Prostate gland (tissue), 2 donors: Measurements from ENCODE around the gene RABGAP1. TPM values are rescaled to one million over a fixed set of nuclear protein-coding genes. Genes with fewer than 3 reads are reported as not detected.

ENCODE experiments used
- DNase-seq: peaks from one replicate; pipeline ENCODE4 v3.0.0-alpha.2; 2019; ENCODE audit warnings: low spot score
- H3K27ac ChIP-seq, 2 donors: fragments of 200-600 bp; sonication (generic); 2 replicates each; pipeline ENCODE4 v1.5.1; 2017 to 2019
- H3K27me3 ChIP-seq: fragments of 200-600 bp; sonication (generic); replicated peaks from 2 replicates; pipeline ENCODE4 v1.5.1; 2019; ENCODE audit not compliant: insufficient read depth
- H3K36me3 ChIP-seq, 2 donors: fragments of 200-600 bp; sonication (generic); 1 replicate in 1 of 2; 2 replicates in 1 of 2; pipeline versions ENCODE4 v1.5.1 to v1.8.1; 2017 to 2019
- H3K4me1 ChIP-seq: fragments of 200-600 bp; sonication (generic); replicated peaks from 2 replicates; pipeline ENCODE4 v1.5.1; 2019
- H3K4me3 ChIP-seq, 2 donors: fragments of 200-600 bp; sonication (generic); 2 replicates each; pipeline ENCODE4 v1.5.1; 2017 to 2019
- H3K9me3 ChIP-seq: fragments of 200-600 bp; sonication (generic); 2 replicates; pipeline ENCODE4 v1.5.1; 2017
- CTCF ChIP-seq, 4 experiments: fragments of 200-600 bp in 2 of 4; fragments of 450-650 bp in 2 of 4; sonication (generic) in 2 of 4; IDR thresholded peaks; 1 replicate in 3 of 4; 2 replicates in 1 of 4; pipeline ENCODE4 v1.5.1; 2016 to 2019; ENCODE audit warnings: antibody characterized with exemption in 4 of 4, mild to moderate bottlenecking in 2 of 4, moderate library complexity in 2 of 4
- POLR2A ChIP-seq: fragments of 450-650 bp; IDR thresholded peaks from one replicate; pipeline ENCODE4 v1.6.1; 2016; ENCODE audit warnings: antibody characterized with exemption, mild to moderate bottlenecking
- POLR2AphosphoS5 ChIP-seq: sonication (generic); formaldehyde crosslinking; IDR thresholded peaks from one replicate; pipeline ENCODE4 v1.6.1; 2017; ENCODE audit warnings: antibody characterized with exemption
- WGBS: methylation state at CpG from one replicate; pipeline ENCODE4 v1.1.5; 2018; 5-methylcytosine and 5-hydroxymethylcytosine counted together
- intact Hi-C: fragments of 100-400 bp; cut with DNase I; formaldehyde crosslinking; loops from one replicate; pipeline ENCODE4 v1.14.2; 2022
- total RNA-seq, 2 donors: library from RNA; depleted of rRNA; stranded (reverse); fragments of >200 nt; gene quantifications; one replicate each; pipeline ENCODE4 v1.1.0, GENCODE V29; 2016

The RABGAP1 gene
- total RNA-seq: 100 to 1,000 TPM in 1 of 2 donors, 10 to 100 TPM in 1; 59.8 to 104 TPM

- peaks cover 6% of the 10 kb centered on the region for H3K4me1 ChIP-seq
- no peaks in the 10 kb centered on the region for H3K36me3 ChIP-seq
- H3K27ac ChIP-seq: peak within 1 kb of the TSS; percentile 98 to 99
- under 1% methylated on average over 47 of the region's 54 CpGs for WGBS
- H3K9me3 ChIP-seq: no peaks in the 10 kb centered on the region
- peak; percentile 99 for DNase-seq
- H3K27me3 ChIP-seq: no peaks in the 10 kb centered on the region
- intact Hi-C loops: loop anchor here (5.0 kb wide), 1 partner anchor 34 kb away; the partner anchor contains the start of gene RC3H2
- peak within 1 kb of the TSS; percentile 83 to 91 for H3K4me3 ChIP-seq
- TF ChIP-seq POLR2A (peak; percentile 82), POLR2AphosphoS5 (peak; percentile 78), CTCF (IDR thresholded peaks at IDR 0.05) (peak in 1 of 4 experiments; percentile 2)
Observed at GRCh38 chr9:122940749-122941581, at the start of gene RABGAP1. Gene RABGAP1 (plus strand): TSS chr9:122941020. CDS start chr9:122957060, 16,040 bp downstream.

- TF ChIP-seq POLR2A: no peak
- no peak for TF ChIP-seq POLR2AphosphoS5
- no peak for TF ChIP-seq CTCF (IDR thresholded peaks at IDR 0.05)
- intact Hi-C loops: no loop called here
Observed at GRCh38 chr9:122897969-122898368, 42.9 kb upstream of the RABGAP1 start.

GRCh38 chr9:122900791-122901190 lies 40.0 kb upstream of the RABGAP1 start:
- Histone ChIP-seq H3K4me1 (no peaks in the 10 kb centered on the region), H3K4me3 (no peak overlapping the region), H3K27ac (no peak overlapping the region), H3K36me3 (no peaks in the 10 kb centered on the region), H3K27me3 (no peaks in the 10 kb centered on the region), H3K9me3 (no peaks in the 10 kb centered on the region)
- WGBS: 74% methylated on average over 2 of the region's 2 CpGs
- intact Hi-C loops: loop anchor here (10.0 kb wide), 1 partner anchor 94 kb away; no protein-coding TSS in a partner anchor
- no peak for DNase-seq
- TF ChIP-seq POLR2AphosphoS5 (no peak), CTCF (IDR thresholded peaks at IDR 0.05) (no peak), POLR2A (no peak)

More at GRCh38 chr9:122897969-122898368, 42.9 kb upstream of the RABGAP1 start:
- DNase-seq: no peak
- no peaks in the 10 kb centered on the region for H3K36me3 ChIP-seq
- no peak overlapping the region for H3K4me3 ChIP-seq
- no peaks in the 10 kb centered on the region for H3K27me3 ChIP-seq
- no peak overlapping the region for H3K27ac ChIP-seq
- 97% methylated on average over 1 of the region's 1 CpG for WGBS
- no peaks in the 10 kb centered on the region for H3K4me1 ChIP-seq
- H3K9me3 ChIP-seq: no peaks in the 10 kb centered on the region

GRCh38 chr9:122904466-122904822 lies 36.4 kb upstream of the RABGAP1 start:
- Histone ChIP-seq H3K27me3 (no peaks in the 10 kb centered on the region), H3K27ac (peak overlapping the region; percentile 93 to 96), H3K4me3 (peak overlapping the region; percentile 85 to 98), H3K36me3 (no peaks in the 10 kb centered on the region), H3K9me3 (no peaks in the 10 kb centered on the region), H3K4me1 (no peaks in the 10 kb centered on the region)
- under 1% methylated on average over 8 of the region's 8 CpGs for WGBS
- TF ChIP-seq CTCF (IDR thresholded peaks at IDR 0.05): no peak
- TF ChIP-seq POLR2A: no peak
- TF ChIP-seq POLR2AphosphoS5: no peak
- intact Hi-C loops: loop anchor here (10.0 kb wide), 1 partner anchor 90 kb away; no protein-coding TSS in a partner anchor
- DNase-seq: no peak
